22Rv1 (cell line): ENCODE measurements around the gene RSKR.

ENCODE experiments used
- ZFX ChIP-seq: fragments of 450-650 bp; IDR thresholded peaks from 2 replicates; pipeline ENCODE4 v1.6.1; 2017; ENCODE audit warnings: antibody characterized with exemption, borderline replicate concordance
- TF ChIP-seq, protein P1 (sequence below): fragments of 450-650 bp; IDR thresholded peaks from 2 replicates; pipeline ENCODE4 v1.5.1; 2017; ENCODE audit warnings: mild to moderate bottlenecking

- TF ChIP-seq, protein P1, sequence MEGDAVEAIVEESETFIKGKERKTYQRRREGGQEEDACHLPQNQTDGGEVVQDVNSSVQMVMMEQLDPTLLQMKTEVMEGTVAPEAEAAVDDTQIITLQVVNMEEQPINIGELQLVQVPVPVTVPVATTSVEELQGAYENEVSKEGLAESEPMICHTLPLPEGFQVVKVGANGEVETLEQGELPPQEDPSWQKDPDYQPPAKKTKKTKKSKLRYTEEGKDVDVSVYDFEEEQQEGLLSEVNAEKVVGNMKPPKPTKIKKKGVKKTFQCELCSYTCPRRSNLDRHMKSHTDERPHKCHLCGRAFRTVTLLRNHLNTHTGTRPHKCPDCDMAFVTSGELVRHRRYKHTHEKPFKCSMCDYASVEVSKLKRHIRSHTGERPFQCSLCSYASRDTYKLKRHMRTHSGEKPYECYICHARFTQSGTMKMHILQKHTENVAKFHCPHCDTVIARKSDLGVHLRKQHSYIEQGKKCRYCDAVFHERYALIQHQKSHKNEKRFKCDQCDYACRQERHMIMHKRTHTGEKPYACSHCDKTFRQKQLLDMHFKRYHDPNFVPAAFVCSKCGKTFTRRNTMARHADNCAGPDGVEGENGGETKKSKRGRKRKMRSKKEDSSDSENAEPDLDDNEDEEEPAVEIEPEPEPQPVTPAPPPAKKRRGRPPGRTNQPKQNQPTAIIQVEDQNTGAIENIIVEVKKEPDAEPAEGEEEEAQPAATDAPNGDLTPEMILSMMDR, result no peak
- no peak for TF ChIP-seq ZFX
These were observed 28.1 kb downstream of the RSKR start for GRCh38 chr17:28585851-28586250.
